ENCODE measurements around the gene AIP. TPM values are rescaled to one million over a fixed set of nuclear protein-coding genes. Genes with fewer than 3 reads are reported as not detected.
A peak's percentile ranks its signal among the peaks of the same experiment; 100 is the strongest.

Gene AIP
- total RNA-seq, 1 experiment from 2014 or later, result 35.6 TPM

DNA sequence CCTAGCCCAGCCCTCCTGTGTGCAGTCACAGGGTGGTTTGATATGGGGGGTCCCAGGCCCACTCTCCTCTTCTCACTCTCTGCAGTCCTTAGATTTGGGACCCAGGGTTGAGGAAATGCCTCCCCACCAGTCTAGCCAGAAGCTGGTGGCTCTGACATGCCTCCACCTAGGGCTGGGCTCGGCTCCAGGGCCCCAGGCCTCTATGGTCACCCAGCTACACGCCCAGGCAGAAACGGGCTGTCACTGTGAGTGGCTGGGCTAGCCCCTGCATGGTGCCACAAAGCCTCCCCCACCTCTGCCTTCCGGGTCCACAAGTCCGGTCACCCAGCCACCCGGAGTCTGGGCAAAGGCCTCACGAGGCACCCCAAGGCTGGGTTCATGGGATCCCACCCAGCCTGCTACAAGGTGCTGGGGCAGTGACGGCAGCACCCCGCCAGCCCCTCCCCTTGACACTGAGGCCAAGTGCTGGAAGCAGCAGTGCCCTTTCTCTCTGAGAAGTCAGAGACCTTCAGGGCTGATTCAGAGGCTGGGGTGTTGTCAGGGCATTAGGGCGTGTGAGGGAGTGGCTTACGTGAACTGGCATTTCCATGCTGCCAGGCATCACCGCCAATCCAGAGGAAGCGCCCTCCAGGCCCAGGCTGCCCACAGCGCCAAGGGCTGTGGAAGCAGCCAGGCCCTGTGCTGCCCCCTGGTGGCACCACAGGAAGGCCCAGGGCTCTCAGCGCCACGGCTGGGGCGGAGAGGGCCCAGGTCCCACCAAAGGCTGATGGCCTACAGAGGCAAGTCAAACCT lies 23.0 kb downstream of the AIP start:
- Mint-ChIP-seq H3K36me3 (ENCODE audit: insufficient read depth in 1 of 3, low read depth in 3 of 3) (peaks cover 6 to 19% (median 14%) of the 10 kb centered on the region in 3 experiments; a peak in 6 of 7 replicates), H3K27ac (peak overlapping the region in 2 of 3 experiments; percentile 76 to 89; a peak in 5 of 7 replicates), H3K4me1 (peaks cover 19 to 30% of the 10 kb centered on the region in 2 experiments), H3K4me3 (peak overlapping the region; percentile 79 to 82), H3K9me3 (no peaks in the 10 kb centered on the region; a peak in 1 of 5 replicates), H3K27me3 (ENCODE audit: low read depth) (peaks cover 18% of the 10 kb centered on the region)
- Histone ChIP-seq H4K8ac (replicated peaks; ENCODE audit: insufficient read length, low read depth, low read length) (no peak overlapping the region), H3K4me2 (ENCODE audit: insufficient read depth, insufficient read length, low read length) (no peak overlapping the region), H3K79me2 (ENCODE audit: insufficient read depth, low read length) (peaks cover 2% of the 10 kb centered on the region; the same call in 1 of the 2 replicates), H3K23ac (ENCODE audit: insufficient read length, low read depth, low read length) (no peak overlapping the region), H3K9me3 (ENCODE audit: control insufficient read depth, low read depth, low read length) (no peaks in the 10 kb centered on the region), H3K56ac (ENCODE audit: insufficient read length, low read depth, low read length) (no peak overlapping the region), H3K4me1 (ENCODE audit: insufficient read depth, low read length) (no peaks in the 10 kb centered on the region), H3K27me3 (ENCODE audit: insufficient read depth, low read length) (no peaks in the 10 kb centered on the region), H2AFZ (ENCODE audit: low read length) (no peak overlapping the region), H4K91ac (ENCODE audit: insufficient read length, low read depth, low read length) (no peak overlapping the region), H3K79me1 (ENCODE audit: insufficient read depth, low read depth, low read length, poor library complexity, severe bottlenecking) (no peaks in the 10 kb centered on the region), H3T11ph (ENCODE audit: low read length) (no peak overlapping the region), H3K9ac (ENCODE audit: extremely low read depth, insufficient read length, low read length) (no peak overlapping the region), H3K4ac (ENCODE audit: low read depth, low read length) (no peak overlapping the region), H2BK120ac (ENCODE audit: low read depth, low read length, poor library complexity, severe bottlenecking) (no peak overlapping the region), H4K20me1 (ENCODE audit: control insufficient read depth, insufficient read depth, insufficient read length) (no peaks in the 10 kb centered on the region), H2BK20ac (ENCODE audit: low read depth, low read length, poor library complexity, severe bottlenecking) (no peak overlapping the region), H2BK15ac (ENCODE audit: low read depth, low read length) (no peak overlapping the region), H2AK5ac (ENCODE audit: insufficient read length, low read length) (no peak overlapping the region), H2BK5ac (ENCODE audit: insufficient read length, low read length) (no peak overlapping the region), H3K14ac (ENCODE audit: insufficient read depth, low read length) (no peak overlapping the region), H2BK12ac (ENCODE audit: insufficient read length, low read depth, low read length) (no peak overlapping the region), H3K27ac (ENCODE audit: insufficient read length, low read depth, low read length) (no peak overlapping the region), H3K18ac (ENCODE audit: insufficient read length, low read depth, low read length) (no peak overlapping the region), H3K23me2 (ENCODE audit: insufficient read length, low read depth, low read length, poor library complexity, severe bottlenecking) (peaks cover 17% of the 10 kb centered on the region), H4K5ac (ENCODE audit: insufficient read length, low read depth, low read length) (no peak overlapping the region)
- no CpG with 5 or more reads among the region's 17 CpGs for WGBS (ENCODE audit: extremely low coverage, insufficient read length, low lambda C conversion rate)
- TF ChIP-seq, protein P1, sequence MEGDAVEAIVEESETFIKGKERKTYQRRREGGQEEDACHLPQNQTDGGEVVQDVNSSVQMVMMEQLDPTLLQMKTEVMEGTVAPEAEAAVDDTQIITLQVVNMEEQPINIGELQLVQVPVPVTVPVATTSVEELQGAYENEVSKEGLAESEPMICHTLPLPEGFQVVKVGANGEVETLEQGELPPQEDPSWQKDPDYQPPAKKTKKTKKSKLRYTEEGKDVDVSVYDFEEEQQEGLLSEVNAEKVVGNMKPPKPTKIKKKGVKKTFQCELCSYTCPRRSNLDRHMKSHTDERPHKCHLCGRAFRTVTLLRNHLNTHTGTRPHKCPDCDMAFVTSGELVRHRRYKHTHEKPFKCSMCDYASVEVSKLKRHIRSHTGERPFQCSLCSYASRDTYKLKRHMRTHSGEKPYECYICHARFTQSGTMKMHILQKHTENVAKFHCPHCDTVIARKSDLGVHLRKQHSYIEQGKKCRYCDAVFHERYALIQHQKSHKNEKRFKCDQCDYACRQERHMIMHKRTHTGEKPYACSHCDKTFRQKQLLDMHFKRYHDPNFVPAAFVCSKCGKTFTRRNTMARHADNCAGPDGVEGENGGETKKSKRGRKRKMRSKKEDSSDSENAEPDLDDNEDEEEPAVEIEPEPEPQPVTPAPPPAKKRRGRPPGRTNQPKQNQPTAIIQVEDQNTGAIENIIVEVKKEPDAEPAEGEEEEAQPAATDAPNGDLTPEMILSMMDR (conservative IDR thresholded peaks at IDR 0.05), result peak; percentile 98
- DNase-seq, result peak; percentile 95

Data from H9 (cell line).